Glutamatergic neuron (in vitro differentiated cells): ENCODE measurements around the gene GTPBP4. TPM values are rescaled to one million over a fixed set of nuclear protein-coding genes. Genes with fewer than 3 reads are reported as not detected.

Experiments used
- DNase-seq: peaks from one replicate; pipeline ENCODE4 v3.0.0; 2022
- H3K27ac Mint-ChIP-seq: one replicate; pipeline ENCODE4 v1.8.0; 2020; ENCODE audit warnings: mild to moderate bottlenecking, mixed read lengths, inconsistent platforms; ENCODE audit not compliant: unreplicated experiment
- H3K27me3 Mint-ChIP-seq: one replicate; pipeline ENCODE4 v1.8.0; 2020; ENCODE audit warnings: mild to moderate bottlenecking, moderate library complexity, mixed read lengths, inconsistent platforms; ENCODE audit not compliant: unreplicated experiment
- H3K36me3 Mint-ChIP-seq: one replicate; pipeline ENCODE4 v1.8.0; 2020; ENCODE audit warnings: mild to moderate bottlenecking, mixed read lengths, inconsistent platforms; ENCODE audit not compliant: unreplicated experiment
- H3K4me1 Mint-ChIP-seq: one replicate; pipeline ENCODE4 v1.8.0; 2020; ENCODE audit warnings: mild to moderate bottlenecking, low read depth, mixed read lengths, inconsistent platforms; ENCODE audit not compliant: unreplicated experiment
- H3K4me3 Mint-ChIP-seq: one replicate; pipeline ENCODE4 v1.8.0; 2020; ENCODE audit warnings: mild to moderate bottlenecking, mixed read lengths, inconsistent platforms; ENCODE audit not compliant: unreplicated experiment
- H3K9me3 Mint-ChIP-seq: one replicate; pipeline ENCODE4 v1.8.0; 2020; ENCODE audit warnings: mild to moderate bottlenecking, moderate library complexity, mixed read lengths, inconsistent platforms; ENCODE audit not compliant: unreplicated experiment
- CTCF ChIP-seq: fragments of 200-600 bp; sonication (generic); IDR thresholded peaks from one replicate; pipeline ENCODE4 v1.5.0; 2021; ENCODE audit not compliant: partially characterized antibody, unreplicated experiment
- total RNA-seq: library from RNA; stranded (reverse); fragmentation: NEBNext Ultra II Directional; extraction: Animal tissue kit (Norgen Biotek cat#: 25700); gene quantifications from one replicate; pipeline ENCODE4 v1.2.1, GENCODE V29; 2021; ENCODE audit not compliant: unreplicated experiment

Gene GTPBP4
- total RNA-seq, 1 donor from 2014 or later = 45.4 TPM

DNA sequence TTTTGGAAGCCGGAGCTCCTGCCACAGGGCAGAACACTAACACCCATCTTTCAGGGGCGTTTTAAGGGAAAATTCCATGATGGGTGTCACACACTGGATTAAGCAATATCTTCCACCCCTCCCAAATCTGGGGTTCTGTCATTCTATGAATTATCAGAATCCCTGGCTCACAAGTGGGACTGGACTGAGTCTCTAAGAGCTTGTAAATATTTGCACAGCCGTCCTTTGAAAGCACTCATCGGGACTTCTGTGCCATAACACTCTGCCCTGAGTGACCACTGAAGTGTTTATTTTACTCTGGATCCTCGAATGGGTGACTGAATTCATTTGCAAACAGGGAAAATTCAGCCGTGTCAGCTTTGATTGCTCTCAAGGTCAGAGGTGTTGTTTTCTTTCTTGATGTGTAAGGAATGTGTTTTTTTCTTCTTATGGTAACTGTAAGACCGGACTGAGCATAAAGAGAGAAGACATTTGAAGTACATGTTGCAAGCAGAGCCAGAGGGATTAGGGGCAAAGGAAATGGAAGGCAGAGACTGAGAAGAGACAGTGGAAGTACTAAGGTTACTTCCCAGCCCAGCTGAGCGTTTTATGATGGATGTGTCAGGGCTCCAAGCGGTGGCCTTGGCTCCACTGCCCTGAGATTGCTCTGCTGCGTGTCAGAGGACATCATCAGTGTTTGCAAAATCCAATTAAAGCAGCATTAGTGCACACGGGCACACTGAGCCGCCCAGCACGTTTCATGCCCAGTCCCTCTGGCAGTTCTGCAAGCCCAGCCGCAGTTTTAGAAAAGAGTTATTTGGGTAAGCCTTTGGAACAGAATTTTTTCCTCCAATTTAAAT is 17.7 kb upstream of the GTPBP4 start:
- no peak overlapping the region for H3K4me3 Mint-ChIP-seq
- no peak for TF ChIP-seq CTCF
- no peaks in the 10 kb centered on the region for H3K27me3 Mint-ChIP-seq
- no peak for DNase-seq
- H3K36me3 Mint-ChIP-seq = peaks cover 3% of the 10 kb centered on the region
- H3K4me1 Mint-ChIP-seq = no peaks in the 10 kb centered on the region
- no peak overlapping the region for H3K27ac Mint-ChIP-seq
- H3K9me3 Mint-ChIP-seq = peaks cover 6% of the 10 kb centered on the region

GRCh38 chr10:971150-971542 is 17.1 kb upstream of the GTPBP4 start:
- Mint-ChIP-seq H3K27ac (no peak overlapping the region), H3K4me1 (no peaks in the 10 kb centered on the region), H3K4me3 (no peak overlapping the region), H3K36me3 (peaks cover 5% of the 10 kb centered on the region), H3K27me3 (no peaks in the 10 kb centered on the region), H3K9me3 (peaks cover 6% of the 10 kb centered on the region)
- DNase-seq = no peak
- TF ChIP-seq CTCF = no peak

DNA sequence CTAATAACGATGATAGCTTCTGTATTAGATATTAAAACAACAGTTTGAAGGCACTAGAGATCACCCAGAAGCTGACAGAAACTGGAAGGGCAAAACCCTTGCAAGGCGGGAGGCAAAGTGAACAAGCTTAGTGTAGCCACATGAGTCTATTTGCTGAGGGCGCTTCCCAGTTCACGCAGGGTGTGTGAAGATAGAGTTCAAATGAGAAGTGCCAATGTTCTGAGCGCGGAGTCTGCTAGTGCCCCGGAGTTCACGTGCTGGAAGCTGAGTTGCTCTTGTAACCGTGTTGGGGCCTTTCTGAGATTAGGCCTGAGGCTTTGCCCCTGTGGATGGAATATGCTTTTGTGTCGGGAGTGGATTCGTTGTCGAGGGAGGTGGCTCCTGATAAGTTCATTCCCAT is 16.6 kb upstream of the GTPBP4 start:
- H3K27ac Mint-ChIP-seq = no peak overlapping the region
- TF ChIP-seq CTCF = no peak
- H3K4me1 Mint-ChIP-seq = no peaks in the 10 kb centered on the region
- H3K36me3 Mint-ChIP-seq = peaks cover 8% of the 10 kb centered on the region
- peaks cover 6% of the 10 kb centered on the region for H3K9me3 Mint-ChIP-seq
- no peak for DNase-seq
- no peaks in the 10 kb centered on the region for H3K27me3 Mint-ChIP-seq
- H3K4me3 Mint-ChIP-seq = no peak overlapping the region

DNA sequence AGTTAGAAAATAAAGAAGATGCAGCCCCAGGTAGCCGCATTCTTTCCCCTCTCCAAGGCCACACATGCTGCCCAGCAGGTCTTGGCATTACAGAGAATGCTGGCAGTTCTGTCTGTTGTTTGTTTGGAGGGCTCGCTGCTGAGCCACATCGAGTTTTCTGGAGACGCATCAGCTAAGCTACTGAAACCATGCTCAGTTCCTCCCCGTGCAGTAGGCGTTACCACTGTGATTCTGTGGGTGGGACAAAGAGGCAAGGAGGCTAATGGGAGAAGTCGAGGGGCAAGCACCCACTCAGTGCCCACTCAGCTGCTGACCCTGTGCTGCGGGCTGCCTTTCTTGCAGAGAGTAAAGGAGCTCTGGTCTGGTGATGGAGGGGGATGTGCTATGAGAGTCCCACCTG is 15.5 kb upstream of the GTPBP4 start:
- Mint-ChIP-seq H3K27ac (no peak overlapping the region), H3K27me3 (no peaks in the 10 kb centered on the region), H3K4me1 (no peaks in the 10 kb centered on the region), H3K36me3 (peaks cover 11% of the 10 kb centered on the region), H3K9me3 (peaks cover 1% of the 10 kb centered on the region), H3K4me3 (no peak overlapping the region)
- DNase-seq = no peak
- TF ChIP-seq CTCF = no peak

DNA sequence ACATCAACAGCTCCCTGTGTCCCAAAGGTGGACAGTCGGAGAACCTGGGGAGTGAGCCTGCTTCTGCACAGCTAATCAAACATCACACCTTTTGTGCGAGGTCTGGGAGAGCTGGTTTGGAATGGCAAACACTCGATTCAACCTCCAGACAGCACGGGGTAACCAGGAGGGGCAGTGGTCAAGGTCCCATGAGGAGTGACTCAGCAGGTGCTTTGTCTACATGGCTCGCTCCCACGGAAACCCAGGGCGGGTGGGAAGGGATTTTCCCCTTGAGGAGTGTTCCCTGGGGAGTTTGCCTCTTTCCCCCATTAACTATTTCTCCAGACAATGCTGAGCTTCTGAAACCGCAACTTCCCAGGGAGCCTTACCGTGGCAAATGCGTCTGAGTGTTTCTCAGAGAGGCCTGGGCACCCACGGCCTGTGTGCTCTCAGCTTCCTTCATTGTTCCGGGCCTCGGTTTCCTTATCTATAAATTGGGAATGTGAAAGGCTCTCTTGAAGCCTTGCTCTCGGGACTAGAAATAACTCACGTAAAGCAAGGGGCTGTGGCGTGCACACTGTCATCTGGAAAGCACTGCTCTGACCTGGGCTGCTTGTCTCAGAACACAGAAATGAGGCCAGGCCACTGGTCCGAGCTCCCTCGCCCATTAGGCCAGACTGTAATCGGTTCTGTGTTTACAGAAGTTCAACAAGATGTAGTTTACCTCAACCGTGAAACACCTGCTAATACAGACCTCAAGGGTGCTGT is 14.0 kb upstream of the GTPBP4 start:
- TF ChIP-seq CTCF = no peak
- Mint-ChIP-seq H3K27ac (no peak overlapping the region), H3K9me3 (peaks cover 6% of the 10 kb centered on the region), H3K27me3 (no peaks in the 10 kb centered on the region), H3K36me3 (peaks cover 17% of the 10 kb centered on the region), H3K4me3 (no peak overlapping the region), H3K4me1 (no peaks in the 10 kb centered on the region)
- DNase-seq = no peak
